ENCODE data around the gene HLA-E. TPM values are rescaled to one million over a fixed set of nuclear protein-coding genes. Genes with fewer than 3 reads are reported as not detected.

HLA-E gene
- total and polyA plus RNA-seq, 10 of the 15 experiments (the other 5 are each of a cell fraction or from before 2014, with no cell fraction given): 35.1 to 483 (median 267) TPM

- peak; percentile 37 for DNase-seq (ENCODE audit: low read depth, low spot score)
- peak; percentile 55 for TF ChIP-seq SKIL (IDR thresholded peaks at IDR 0.05; ENCODE audit: low read depth, poor library complexity, severe bottlenecking)
- no peak for TF ChIP-seq FOXK2 (IDR thresholded peaks at IDR 0.05)
- TF ChIP-seq CTCF (IDR thresholded peaks at IDR 0.05 in 2 of 3, conservative IDR thresholded peaks at IDR 0.05 in 1 of 3; ENCODE audit: control insufficient read depth in 2 of 3, extremely low read depth in 1 of 3, insufficient read depth in 1 of 3, low read depth in 3 of 3, low read length in 3 of 3): peak; percentile 47 to 73 (median 56); a peak in 5 of 6 replicates
- peak; percentile 90 for TF ChIP-seq RAD21 (IDR thresholded peaks at IDR 0.05; ENCODE audit: insufficient read depth, low read depth, low read length)
- TF ChIP-seq SMC3 (IDR thresholded peaks at IDR 0.05; ENCODE audit: borderline replicate concordance, low read length): peak; percentile 77; the same call in 1 of the 2 replicates
- no peaks in the 10 kb centered on the region for H3K36me3 ChIP-seq (ENCODE audit: control insufficient read depth in 2 of 2, insufficient read depth in 2 of 2, low read length in 1 of 2)
- H3K9me3 ChIP-seq (replicated peaks; ENCODE audit: control insufficient read depth, insufficient read depth, low read length): no peaks in the 10 kb centered on the region; the same call in 2 of the 3 replicates
- no peaks in the 10 kb centered on the region for H3K79me2 ChIP-seq (ENCODE audit: control insufficient read depth, insufficient read depth, low read length)
- H3K9ac ChIP-seq (ENCODE audit: control insufficient read depth, insufficient read depth, low read length): no peak overlapping the region
- peak; percentile 61 for FAIRE-seq
- H2AFZ ChIP-seq (ENCODE audit: control insufficient read depth, low read depth, low read length): no peak overlapping the region
- CTCF ChIA-PET: interaction anchor here (0.6 to 10.3 kb wide), 37 partner anchors 8 to 642 kb away, joined by 3 to 480 read pairs (median 5); partner anchors contain the start of genes DHX16 and PRR3
- ATAC-seq: peak; percentile 48
- H3K4me2 ChIP-seq (ENCODE audit: control insufficient read depth, insufficient read depth): no peak overlapping the region
- no TSS peak for BruUV-seq (replicated peaks)
- no peak overlapping the region for H3K4me3 ChIP-seq
- 28% methylated on average over 7 of the region's 7 CpGs for WGBS (ENCODE audit: insufficient coverage, insufficient replicate concordance, low lambda C conversion rate, missing lambda C conversion rate)
- intact Hi-C loops (cut with micrococcal nuclease; ENCODE audit: unreplicated experiment) (loop anchor here (1.0 to 10.0 kb wide), 5 partner anchors 49 to 601 kb away; no protein-coding TSS in a partner anchor), in situ Hi-C loops (cut with MboI) (loop anchor here (5.0 kb wide), 3 partner anchors 114 to 249 kb away; partner anchors contain the start of gene DHX16)
- H3K27me3 ChIP-seq (replicated peaks in 1 of 2; ENCODE audit: control insufficient read depth in 2 of 2, insufficient read depth in 2 of 2, low read length in 1 of 2): peaks cover 2 to 8% of the 10 kb centered on the region in 2 experiments; a peak in 3 of 4 replicates
- RAD21 ChIA-PET (ENCODE audit: unreplicated experiment): interaction anchor here (1.0 to 6.9 kb wide), 10 partner anchors 10 to 247 kb away, joined by 3 to 159 read pairs (median 8); no protein-coding TSS in a partner anchor
- SMC1A ChIA-PET (ENCODE audit: uncharacterized antibody, unreplicated experiment): interaction anchor here (0.8 to 8.6 kb wide), 20 partner anchors 10 to 604 kb away, joined by 3 to 221 read pairs (median 4); partner anchors contain the start of gene DHX16
- H3K4me1 ChIP-seq (ENCODE audit: control insufficient read depth, insufficient read depth, low read length): peaks cover 12% of the 10 kb centered on the region; the same call in 1 of the 2 replicates
- POLR2A ChIA-PET: interaction anchor here (0.6 to 3.5 kb wide), 6 partner anchors 33 to 72 kb away, joined by 3 to 15 read pairs (median 4); partner anchors contain the start of gene GNL1
- no peak overlapping the region for H3K27ac ChIP-seq (ENCODE audit: control insufficient read depth, insufficient read depth)
- H4K20me1 ChIP-seq (ENCODE audit: control insufficient read depth, insufficient read depth): no peaks in the 10 kb centered on the region
These were observed 5.5 kb upstream of the HLA-E start for GRCh38 chr6:30483677-30484279.

All from GM12878 (cell line).